ENCODE results near the gene MXD4.

Gene MXD4

GRCh38 chr4:2249526-2250356, 12.2 kb downstream of the MXD4 start:
- H3K4me3 ChIP-seq (ENCODE audit: low read depth, low read length), result no peak overlapping the region
- no peak for TF ChIP-seq CTCF (conservative IDR thresholded peaks at IDR 0.05; ENCODE audit: low read depth, low read length)
- DNase-seq (ENCODE audit: low read depth), result no peak

GRCh38 chr4:2248821-2249261, 13.1 kb downstream of the MXD4 start:
- DNase-seq (ENCODE audit: low read depth), result no peak
- H3K4me3 ChIP-seq (ENCODE audit: low read depth, low read length), result no peak overlapping the region
- TF ChIP-seq CTCF (conservative IDR thresholded peaks at IDR 0.05; ENCODE audit: low read depth, low read length), result no peak

GRCh38 chr4:2248044-2248780, 13.7 kb downstream of the MXD4 start:
- no peak overlapping the region for H3K4me3 ChIP-seq (ENCODE audit: low read depth, low read length)
- TF ChIP-seq CTCF (conservative IDR thresholded peaks at IDR 0.05; ENCODE audit: low read depth, low read length), result no peak

GRCh38 chr4:2247128-2248043, 14.5 kb downstream of the MXD4 start:
- no peak overlapping the region for H3K4me3 ChIP-seq (ENCODE audit: low read depth, low read length)
- no peak for TF ChIP-seq CTCF (conservative IDR thresholded peaks at IDR 0.05; ENCODE audit: low read depth, low read length)
- no peak for DNase-seq (ENCODE audit: low read depth)

More at GRCh38 chr4:2248044-2248780, 13.7 kb downstream of the MXD4 start:
- DNase-seq (ENCODE audit: low read depth), result no peak

- H3K4me3 ChIP-seq (ENCODE audit: low read depth, low read length), result no peak overlapping the region
- DNase-seq (ENCODE audit: low read depth), result no peak
- no peak for TF ChIP-seq CTCF (conservative IDR thresholded peaks at IDR 0.05; ENCODE audit: low read depth, low read length)
These were observed 15.4 kb downstream of the MXD4 start for GRCh38 chr4:2246384-2247127.

- TF ChIP-seq CTCF (conservative IDR thresholded peaks at IDR 0.05; ENCODE audit: low read depth, low read length), result no peak
- no peak for DNase-seq (ENCODE audit: low read depth)
- H3K4me3 ChIP-seq (ENCODE audit: low read depth, low read length), result no peak overlapping the region
These were observed 16.1 kb downstream of the MXD4 start for GRCh38 chr4:2245787-2246275.
